Right atrium auricular region (tissue), 2 donors: ENCODE data around the gene PSMB7. TPM values are rescaled to one million over a fixed set of nuclear protein-coding genes. Genes with fewer than 3 reads are reported as not detected.
A peak's percentile ranks its signal among the peaks of the same experiment; 100 is the strongest.

Experiments used
- DNase-seq: peaks from one replicate; pipeline ENCODE4 v3.0.0-alpha.2; 2019; ENCODE audit warnings: low spot score
- H3K27ac ChIP-seq, 2 donors: fragments of 200-600 bp; sonication (generic); 1 replicate in 1 of 2; 2 replicates in 1 of 2; pipeline ENCODE4 v1.5.1; 2016 to 2019
- H3K27me3 ChIP-seq, 2 donors: fragments of 200-600 bp; sonication (generic); one replicate each; pipeline versions ENCODE4 v1.5.1 to v1.6.0; 2017 to 2019
- H3K36me3 ChIP-seq: fragments of 200-600 bp; sonication (generic); one replicate; pipeline ENCODE4 v1.5.1; 2016
- H3K4me1 ChIP-seq, 2 donors: fragments of 200-600 bp; sonication (generic); one replicate each; pipeline versions ENCODE4 v1.5.1 to v1.6.0; 2017 to 2019
- H3K4me3 ChIP-seq, 2 donors: fragments of 200-600 bp; sonication (generic); 1 replicate in 1 of 2; 2 replicates in 1 of 2; pipeline ENCODE4 v1.5.1; 2017 to 2019; ENCODE audit warnings: mild to moderate bottlenecking in 1 of 2, moderate library complexity in 1 of 2
- H3K9me3 ChIP-seq, 2 donors: fragments of 200-600 bp; sonication (generic); one replicate each; pipeline ENCODE4 v1.5.1; 2019
- CTCF ChIP-seq, 2 donors: fragments of 200-600 bp; sonication (generic); IDR thresholded peaks; one replicate each; pipeline ENCODE4 v1.5.1; 2019; ENCODE audit warnings: antibody characterized with exemption in 2 of 2
- total RNA-seq, 2 donors: library from RNA; depleted of rRNA; stranded (reverse); fragments of >200 nt; gene quantifications; one replicate each; pipeline ENCODE4 v1.1.0, GENCODE V29; 2016

PSMB7 gene
- total RNA-seq, 2 donors from 2014 or later: 178 to 207 TPM

GRCh38 chr9:124321935-124322334 is 93.3 kb downstream of the PSMB7 start:
- H3K36me3 ChIP-seq: peaks cover 12% of the 10 kb centered on the region
- peaks cover 0 to 8% of the 10 kb centered on the region in 2 donors for H3K4me1 ChIP-seq

GRCh38 chr9:124321416-124321815 is 93.8 kb downstream of the PSMB7 start:
- H3K9me3 ChIP-seq: no peaks in the 10 kb centered on the region
- no peak for TF ChIP-seq CTCF (IDR thresholded peaks at IDR 0.05)
- peaks cover 12% of the 10 kb centered on the region for H3K36me3 ChIP-seq
- no peak overlapping the region for H3K4me3 ChIP-seq
- no peaks in the 10 kb centered on the region for H3K27me3 ChIP-seq
- DNase-seq: no peak
- peaks cover 0 to 8% of the 10 kb centered on the region in 2 donors for H3K4me1 ChIP-seq
- no peak overlapping the region for H3K27ac ChIP-seq

More at GRCh38 chr9:124321935-124322334, 93.3 kb downstream of the PSMB7 start:
- TF ChIP-seq CTCF (IDR thresholded peaks at IDR 0.05): no peak
- Histone ChIP-seq H3K27ac (no peak overlapping the region), H3K27me3 (no peaks in the 10 kb centered on the region), H3K9me3 (no peaks in the 10 kb centered on the region), H3K4me3 (no peak overlapping the region)
- DNase-seq: no peak

- Histone ChIP-seq H3K27ac (no peak overlapping the region), H3K27me3 (no peaks in the 10 kb centered on the region), H3K4me3 (no peak overlapping the region), H3K4me1 (peaks cover 0 to 8% of the 10 kb centered on the region in 2 donors), H3K9me3 (no peaks in the 10 kb centered on the region), H3K36me3 (peaks cover 22% of the 10 kb centered on the region)
- DNase-seq: peak; percentile 81
- peak; percentile 68 to 90 for TF ChIP-seq CTCF (IDR thresholded peaks at IDR 0.05)
These were observed 94.9 kb downstream of the PSMB7 start for GRCh38 chr9:124320062-124320973.

- Histone ChIP-seq H3K27ac (no peak overlapping the region), H3K4me3 (no peak overlapping the region), H3K9me3 (no peaks in the 10 kb centered on the region), H3K36me3 (peaks cover 15% of the 10 kb centered on the region), H3K4me1 (peaks cover 0 to 8% of the 10 kb centered on the region in 2 donors), H3K27me3 (no peaks in the 10 kb centered on the region)
- no peak for TF ChIP-seq CTCF (IDR thresholded peaks at IDR 0.05)
- DNase-seq: no peak
These were observed 99.4 kb downstream of the PSMB7 start for GRCh38 chr9:124315882-124316281.

GRCh38 chr9:124313940-124314339 is 101.3 kb downstream of the PSMB7 start:
- no peak for TF ChIP-seq CTCF (IDR thresholded peaks at IDR 0.05)
- no peak for DNase-seq
- no peaks in the 10 kb centered on the region for H3K9me3 ChIP-seq
- H3K27ac ChIP-seq: no peak overlapping the region
- no peaks in the 10 kb centered on the region for H3K4me1 ChIP-seq
- no peak overlapping the region for H3K4me3 ChIP-seq
- peaks cover 15% of the 10 kb centered on the region for H3K36me3 ChIP-seq
- no peaks in the 10 kb centered on the region for H3K27me3 ChIP-seq
